K562 (cell line): ENCODE data around the gene AP5Z1. TPM values are rescaled to one million over a fixed set of nuclear protein-coding genes. Genes with fewer than 3 reads are reported as not detected.

Experiments used
- ATAC-seq: fragments of 200-7000 bp; cut with Tn5 transposase; 3 replicates; pipeline ENCODE4 v1.9.1; 2020; ENCODE audit warnings: moderate library complexity
- BruUV-seq: library from RNA; stranded (reverse); fragments of 400-500 nt; replicated peaks from 2 replicates; lab custom pipeline; 2021; lab: Mats Ljungman, UMichigan
- CTCF ChIA-PET: fragments of 300-600 bp; formaldehyde crosslinking; extraction: SDS; loops from one replicate; lab custom pipeline; 2021; ENCODE audit warnings: low intra/inter-chr PET ratio; lab: Yijun Ruan, JAX
- POLR2A ChIA-PET: fragments of 300-600, 350-650 bp; sonication (Branson Sonifier 250); formaldehyde crosslinking; extraction: SDS; loops from one replicate; lab custom pipeline; 2021; ENCODE audit warnings: antibody characterized with exemption, inconsistent platforms; lab: Yijun Ruan, JAX
- DNase-seq, 4 experiments: peaks; one replicate each; pipeline versions ENCODE4 v3.0.0 to v3.0.0-alpha.2; 2011 to 2018; ENCODE audit warnings: low spot score in 3 of 4, mixed read lengths in 3 of 4; ENCODE audit errors: extremely low read depth in 1 of 4
- FAIRE-seq: peaks from 2 replicates; lab custom pipeline; 2011; peaks lifted over from hg19 to GRCh38; lab: Jason Lieb, UNC
- H2AFZ ChIP-seq: 2 replicates; pipeline ENCODE4 v1.6.0; 2011; ENCODE audit warnings: low read depth, low read length, control low read depth, inconsistent platforms
- H3K27ac ChIP-seq: fragments of 200-600 bp; 3 replicates; pipeline ENCODE4 v1.8.0; 2011; ENCODE audit warnings: low read depth, mild to moderate bottlenecking, control low read depth, inconsistent platforms, low read length, moderate library complexity, mixed read lengths; ENCODE audit errors: extremely low read depth
- H3K27me3 ChIP-seq, 2 experiments: fragments of 300-600 bp in 1 of 2; 2 replicates in 1 of 2; 3 replicates in 1 of 2; pipeline versions ENCODE4 v1.6.0 to v1.8.0; 2011; ENCODE audit warnings: inconsistent platforms in 2 of 2, low read length in 2 of 2, mild to moderate bottlenecking in 1 of 2, mixed read lengths in 1 of 2, moderate library complexity in 1 of 2; ENCODE audit not compliant: control insufficient read depth in 2 of 2, insufficient read depth in 2 of 2
- H3K36me3 ChIP-seq: fragments of 300-600 bp; 3 replicates; pipeline ENCODE4 v1.8.0; 2011; ENCODE audit warnings: mild to moderate bottlenecking, low read length, inconsistent platforms; ENCODE audit not compliant: control insufficient read depth, insufficient read depth
- H3K4me1 ChIP-seq, 2 experiments: fragments of 200-600 bp in 1 of 2; replicated peaks in 1 of 2; 2 replicates in 1 of 2; 3 replicates in 1 of 2; pipeline versions ENCODE4 v1.5.1 to v1.8.0; 2011; ENCODE audit warnings: inconsistent platforms in 2 of 2, low read length in 2 of 2, mild to moderate bottlenecking in 1 of 2, mixed read lengths in 1 of 2, moderate library complexity in 1 of 2; ENCODE audit not compliant: control insufficient read depth in 2 of 2, insufficient read depth in 2 of 2
- H3K4me2 ChIP-seq: 2 replicates; pipeline ENCODE4 v1.6.1; 2011; ENCODE audit warnings: low read length, control low read depth, inconsistent platforms, mixed read lengths; ENCODE audit not compliant: insufficient read depth
- H3K4me3 ChIP-seq: fragments of 200-600 bp; sonication (generic), shearing (Covaris generic); 2 replicates; pipeline ENCODE4 v1.5.1; 2016; ENCODE audit warnings: control low read depth, inconsistent platforms
- H3K79me2 ChIP-seq: fragments of 200-600 bp; 3 replicates; pipeline ENCODE4 v1.8.0; 2011; ENCODE audit warnings: low read length, inconsistent platforms; ENCODE audit not compliant: control insufficient read depth, insufficient read depth
- H3K9ac ChIP-seq, 2 experiments: 2 replicates each; pipeline versions ENCODE4 v1.6.0 to v1.6.1; 2011; ENCODE audit warnings: low read depth in 2 of 2, low read length in 2 of 2, control low read depth in 1 of 2, inconsistent platforms in 1 of 2, mild to moderate bottlenecking in 1 of 2, mixed read lengths in 1 of 2; ENCODE audit not compliant: insufficient read depth in 1 of 2
- H3K9me1 ChIP-seq: one replicate; pipeline ENCODE4 v1.6.0; 2011; ENCODE audit warnings: inconsistent platforms, mild to moderate bottlenecking, low read length, moderate library complexity; ENCODE audit not compliant: control insufficient read depth, insufficient read depth
- H3K9me3 ChIP-seq: replicated peaks from 2 replicates; pipeline ENCODE4 v1.5.1; 2011; ENCODE audit warnings: low read depth, low read length, inconsistent platforms; ENCODE audit not compliant: control insufficient read depth, insufficient read depth
- H4K20me1 ChIP-seq: replicated peaks from 2 replicates; pipeline ENCODE4 v1.6.1; 2011; ENCODE audit warnings: low read length, inconsistent platforms, mixed read lengths; ENCODE audit not compliant: control insufficient read depth, insufficient read depth
- CTBP1 ChIP-seq: fragments of 450-650 bp; IDR thresholded peaks from 2 replicates; pipeline ENCODE4 v1.6.1; 2016; ENCODE audit warnings: borderline replicate concordance
- NFRKB ChIP-seq: fragments of 450-650 bp; IDR thresholded peaks from 2 replicates; pipeline ENCODE4 v1.6.1; 2016; ENCODE audit warnings: low read depth
- NONO ChIP-seq, 2 experiments: fragments of 200-400 bp in 1 of 2; fragments of 450-650 bp in 1 of 2; formaldehyde crosslinking in 1 of 2; IDR thresholded peaks; 2 replicates each; pipeline ENCODE4 v1.6.1; 2017; ENCODE audit warnings: low read depth in 2 of 2, mild to moderate bottlenecking in 2 of 2, moderate library complexity in 2 of 2, low read length in 1 of 2
- PYGO2 ChIP-seq: fragments of 450-650 bp; IDR thresholded peaks from 2 replicates; pipeline ENCODE4 v1.6.1; 2016; ENCODE audit warnings: mild to moderate bottlenecking, missing genetic modification characterization, moderate library complexity, missing compliant biosample characterization
- RBM34 ChIP-seq: fragments of 200-400 bp; formaldehyde crosslinking; IDR thresholded peaks from 2 replicates; pipeline ENCODE4 v1.6.1; 2018; ENCODE audit warnings: low read length, borderline replicate concordance; ENCODE audit not compliant: insufficient read depth
- SRF ChIP-seq, 2 experiments: fragments of 250-450, 450-650 bp in 1 of 2; sonication (Bioruptor Pico) in 1 of 2; sonication (generic) in 1 of 2; formaldehyde crosslinking; IDR thresholded peaks; 2 replicates each; pipeline versions ENCODE4 v1.5.0 to v1.5.1; 2020 to 2022; ENCODE audit warnings: mild to moderate bottlenecking in 1 of 2, missing genetic modification reagents in 1 of 2
- ZKSCAN3 ChIP-seq: fragments of 250-450 bp; sonication (Bioruptor Pico); IDR thresholded peaks from 2 replicates; pipeline ENCODE4 v1.4.0; 2020
- ZNF184 ChIP-seq: sonication (generic); formaldehyde crosslinking; IDR thresholded peaks from 2 replicates; pipeline ENCODE4 v1.5.0; 2020; ENCODE audit warnings: missing genetic modification reagents
- WGBS: fragments of 100-300 bp; shearing (Covaris generic); methylation state at CpG from one replicate; pipeline ENCODE4 v1.1.6; 2016; ENCODE audit warnings: low coverage, mixed read lengths; ENCODE audit not compliant: insufficient coverage; ENCODE audit errors: missing lambda C conversion rate; 5-methylcytosine and 5-hydroxymethylcytosine counted together
- in situ Hi-C: fragments of 300-500 bp; cut with MboI; formaldehyde crosslinking; loops from 4 replicates; pipeline ENCODE4 v1.15.0; 2018; ENCODE audit warnings: inconsistent platforms, mixed read lengths
- intact Hi-C: fragments of 100-400 bp; cut with micrococcal nuclease; formaldehyde crosslinking; loops from 2 replicates; pipeline ENCODE4 v1.14.2; 2022
- polyA plus RNA-seq, 8 experiments: library from polyadenylated mRNA; depleted of rRNA in 4 of 8; stranded (reverse) in 5 of 8; unstranded in 3 of 8; fragments of >200 nt; fragmentation: Nextera tagmentation in 2 of 8; fragmentation: Illumina TruSeq in 1 of 8; extraction: Ambion mirVana in 2 of 8; extraction: Trizol in 1 of 8; gene quantifications; 2 replicates each; pipeline versions ENCODE4 v1.2.1 to v1.2.3, GENCODE V29; 2011 to 2014; ENCODE audit warnings: inconsistent platforms in 1 of 8, missing spikeins in 1 of 8
- total RNA-seq, 7 experiments: library from RNA; depleted of rRNA in 6 of 7; stranded (reverse); fragments of >200 nt in 6 of 7; fragmentation: Illumina TruSeq in 2 of 7; extraction: Trizol in 2 of 7; gene quantifications; 2 replicates each; pipeline versions ENCODE4 v1.2.1 to v1.2.3, GENCODE V29; 2011 to 2021; ENCODE audit warnings: low replicate concordance in 1 of 7
- TF ChIP-seq, protein P1 (sequence below): fragments of 450-650 bp; formaldehyde crosslinking; IDR thresholded peaks from 2 replicates; pipeline ENCODE4 v1.4.0; 2020; ENCODE audit warnings: mild to moderate bottlenecking, mixed read lengths
- TF ChIP-seq, protein P2 (sequence below): sonication (generic); formaldehyde crosslinking; IDR thresholded peaks from 2 replicates; pipeline ENCODE4 v1.5.0; 2020; ENCODE audit warnings: missing genetic modification reagents
- TF ChIP-seq, protein P3 (sequence below): IDR thresholded peaks from 2 replicates; pipeline ENCODE4 v1.6.1; 2012; ENCODE audit warnings: low read depth, low read length, improper control_type of control experiment, borderline replicate concordance

The AP5Z1 gene
- total and polyA plus RNA-seq, 9 of the 15 experiments (the other 6 are each of a cell fraction or from before 2014, with no cell fraction given) = 0.06 to 31.1 (median 6.4) TPM

DNA sequence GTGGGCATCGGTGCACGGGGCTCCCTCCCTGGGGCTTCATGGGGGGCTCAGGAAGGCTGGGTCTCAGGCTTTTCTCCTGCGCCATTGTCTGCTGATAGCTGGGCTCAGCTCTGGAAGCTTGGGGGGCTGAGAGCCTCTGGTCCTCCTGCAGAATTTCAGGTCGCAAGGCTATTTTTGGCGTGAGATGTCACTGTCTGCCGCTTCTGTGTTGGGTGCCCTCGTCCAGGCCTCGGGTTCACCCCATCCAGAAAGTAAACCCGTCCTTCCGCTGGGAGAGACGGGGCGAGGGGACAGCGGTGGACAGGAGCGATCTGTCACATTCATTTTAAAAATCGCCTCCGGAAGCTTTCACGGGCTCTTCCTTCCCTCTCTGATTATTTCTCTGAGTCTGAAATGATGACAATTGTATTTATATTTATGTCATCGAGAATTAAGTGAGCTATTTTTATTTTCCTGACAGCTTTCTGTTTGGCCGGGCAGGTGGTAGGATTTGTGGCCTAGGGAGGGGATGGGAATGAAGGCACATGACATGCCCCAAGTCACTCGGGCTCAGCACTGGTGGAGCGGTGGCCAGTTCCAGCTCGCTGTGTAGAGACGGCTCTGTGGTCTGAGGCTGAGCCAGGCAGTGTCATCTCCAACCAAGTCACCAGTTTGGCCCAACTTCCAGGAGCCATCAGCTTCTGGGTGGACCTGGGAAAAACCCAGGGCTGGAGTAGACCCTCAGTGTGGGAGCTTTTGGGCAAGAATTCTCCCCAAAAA, 40.7 kb upstream of the AP5Z1 start:
- POLR2A ChIA-PET = interaction anchor here (1.2 kb wide), 1 partner anchor 10 kb away, joined by 4 read pairs; no protein-coding TSS in a partner anchor

More for the DNA sequence above, 40.7 kb upstream of the AP5Z1 start:
- H3K4me2 ChIP-seq = no peak overlapping the region
- no peaks in the 10 kb centered on the region for H3K9me1 ChIP-seq
- peaks cover 16% of the 10 kb centered on the region; the same call in 1 of the 2 replicates for H4K20me1 ChIP-seq
- TF ChIP-seq PYGO2 (tag) (no peak), ZNF184 (CRISPR knock-in tag) (no peak), ZKSCAN3 (CRISPR knock-in tag) (no peak), NFRKB (no peak), CTBP1 (no peak), SRF (CRISPR knock-in tag; IDR thresholded peaks at IDR 0.05) (no peak), RBM34 (no peak), NONO (IDR thresholded peaks at IDR 0.05; ENCODE audit: low read depth in 2 of 2, low read length in 1 of 2) (no peak)
- TF ChIP-seq, protein P1, sequence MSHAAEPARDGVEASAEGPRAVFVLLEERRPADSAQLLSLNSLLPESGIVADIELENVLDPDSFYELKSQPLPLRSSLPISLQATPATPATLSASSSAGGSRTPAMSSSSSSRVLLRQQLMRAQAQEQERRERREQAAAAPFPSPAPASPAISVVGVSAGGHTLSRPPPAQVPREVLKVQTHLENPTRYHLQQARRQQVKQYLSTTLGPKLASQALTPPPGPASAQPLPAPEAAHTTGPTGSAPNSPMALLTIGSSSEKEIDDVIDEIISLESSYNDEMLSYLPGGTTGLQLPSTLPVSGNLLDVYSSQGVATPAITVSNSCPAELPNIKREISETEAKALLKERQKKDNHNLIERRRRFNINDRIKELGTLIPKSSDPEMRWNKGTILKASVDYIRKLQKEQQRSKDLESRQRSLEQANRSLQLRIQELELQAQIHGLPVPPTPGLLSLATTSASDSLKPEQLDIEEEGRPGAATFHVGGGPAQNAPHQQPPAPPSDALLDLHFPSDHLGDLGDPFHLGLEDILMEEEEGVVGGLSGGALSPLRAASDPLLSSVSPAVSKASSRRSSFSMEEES = no peak
- TF ChIP-seq, protein P2, sequence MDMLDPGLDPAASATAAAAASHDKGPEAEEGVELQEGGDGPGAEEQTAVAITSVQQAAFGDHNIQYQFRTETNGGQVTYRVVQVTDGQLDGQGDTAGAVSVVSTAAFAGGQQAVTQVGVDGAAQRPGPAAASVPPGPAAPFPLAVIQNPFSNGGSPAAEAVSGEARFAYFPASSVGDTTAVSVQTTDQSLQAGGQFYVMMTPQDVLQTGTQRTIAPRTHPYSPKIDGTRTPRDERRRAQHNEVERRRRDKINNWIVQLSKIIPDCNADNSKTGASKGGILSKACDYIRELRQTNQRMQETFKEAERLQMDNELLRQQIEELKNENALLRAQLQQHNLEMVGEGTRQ = no peak
- TF ChIP-seq, protein P3, sequence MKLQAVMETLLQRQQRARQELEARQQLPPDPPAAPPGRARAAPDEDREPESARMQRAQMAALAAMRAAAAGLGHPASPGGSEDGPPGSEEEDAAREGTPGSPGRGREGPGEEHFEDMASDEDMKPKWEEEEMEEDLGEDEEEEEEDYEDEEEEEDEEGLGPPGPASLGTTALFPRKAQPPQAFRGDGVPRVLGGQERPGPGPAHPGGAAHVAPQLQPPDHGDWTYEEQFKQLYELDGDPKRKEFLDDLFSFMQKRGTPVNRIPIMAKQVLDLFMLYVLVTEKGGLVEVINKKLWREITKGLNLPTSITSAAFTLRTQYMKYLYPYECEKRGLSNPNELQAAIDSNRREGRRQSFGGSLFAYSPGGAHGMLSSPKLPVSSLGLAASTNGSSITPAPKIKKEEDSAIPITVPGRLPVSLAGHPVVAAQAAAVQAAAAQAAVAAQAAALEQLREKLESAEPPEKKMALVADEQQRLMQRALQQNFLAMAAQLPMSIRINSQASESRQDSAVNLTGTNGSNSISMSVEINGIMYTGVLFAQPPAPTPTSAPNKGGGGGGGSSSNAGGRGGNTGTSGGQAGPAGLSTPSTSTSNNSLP = no peak
- TF ChIP-seq, all 486 proteins: peak for 0
- FAIRE-seq (no peak), ATAC-seq (no peak), DNase-seq (no peak)
- peaks cover 28% of the 10 kb centered on the region; the same call in 2 of the 3 replicates for H3K36me3 ChIP-seq
- BruUV-seq = no TSS peak
- no peak overlapping the region for H3K27ac ChIP-seq
- peaks cover 19 to 37% of the 10 kb centered on the region in 2 experiments for H3K4me1 ChIP-seq
- no peaks in the 10 kb centered on the region for H3K9me3 ChIP-seq
- H2AFZ ChIP-seq = no peak overlapping the region
- CTCF ChIA-PET = no interaction called here
- intact Hi-C loops = loop anchor here (5.0 kb wide), 2 partner anchors 52 to 92 kb away; partner anchors contain the start of gene FOXK1
- WGBS = 89% methylated on average over 20 of the region's 23 CpGs
- no peak overlapping the region for H3K4me3 ChIP-seq
- in situ Hi-C loops = no loop called here
- peaks cover 84% of the 10 kb centered on the region for H3K79me2 ChIP-seq
- peak overlapping the region in 1 of 2 experiments; percentile 68; a peak in 1 of 4 replicates for H3K9ac ChIP-seq
- H3K27me3 ChIP-seq = no peaks in the 10 kb centered on the region
